Measurements from ENCODE around the gene ELMO1.

Gene ELMO1

GRCh38 chr7:37047260-37047659 lies 401.4 kb downstream of the ELMO1 start:
- Histone ChIP-seq H3K36me3 (ENCODE audit: control insufficient read depth, insufficient read depth, low read length) (no peaks in the 10 kb centered on the region), H2AFZ (no peak overlapping the region), H3K27me3 (ENCODE audit: control insufficient read depth, insufficient read depth, low read length) (no peaks in the 10 kb centered on the region), H3K79me2 (no peaks in the 10 kb centered on the region), H3K9ac (no peak overlapping the region), H3K4me3 (ENCODE audit: low read depth, low read length) (no peak overlapping the region), H3K4me1 (peaks cover 3% of the 10 kb centered on the region), H3K27ac (no peak overlapping the region), H3K4me2 (ENCODE audit: low read length) (no peak overlapping the region), H3K9me3 (ENCODE audit: control insufficient read depth, low read length) (no peaks in the 10 kb centered on the region)
- no peak for TF ChIP-seq CTCF (IDR thresholded peaks at IDR 0.05)

GRCh38 chr7:37046531-37047079 lies 402.1 kb downstream of the ELMO1 start:
- H3K27ac ChIP-seq, result no peak overlapping the region

GRCh38 chr7:37045681-37046179 lies 402.9 kb downstream of the ELMO1 start:
- no peak for TF ChIP-seq CTCF (IDR thresholded peaks at IDR 0.05)
- no peak overlapping the region for H3K27ac ChIP-seq
- no peaks in the 10 kb centered on the region for H3K79me2 ChIP-seq

More at GRCh38 chr7:37046531-37047079, 402.1 kb downstream of the ELMO1 start:
- Histone ChIP-seq H3K9me3 (ENCODE audit: control insufficient read depth, low read length) (no peaks in the 10 kb centered on the region), H3K79me2 (no peaks in the 10 kb centered on the region), H3K4me3 (ENCODE audit: low read depth, low read length) (no peak overlapping the region), H3K4me2 (ENCODE audit: low read length) (no peak overlapping the region), H2AFZ (no peak overlapping the region), H3K36me3 (ENCODE audit: control insufficient read depth, insufficient read depth, low read length) (no peaks in the 10 kb centered on the region), H3K4me1 (peaks cover 3% of the 10 kb centered on the region), H3K9ac (no peak overlapping the region), H3K27me3 (ENCODE audit: control insufficient read depth, insufficient read depth, low read length) (no peaks in the 10 kb centered on the region)
- TF ChIP-seq CTCF (IDR thresholded peaks at IDR 0.05), result no peak

GRCh38 chr7:37041461-37041860 lies 407.2 kb downstream of the ELMO1 start:
- no peaks in the 10 kb centered on the region for H3K36me3 ChIP-seq (ENCODE audit: control insufficient read depth, insufficient read depth, low read length)
- no peaks in the 10 kb centered on the region for H3K4me1 ChIP-seq
- no peaks in the 10 kb centered on the region for H3K27me3 ChIP-seq (ENCODE audit: control insufficient read depth, insufficient read depth, low read length)
- H3K4me2 ChIP-seq (ENCODE audit: low read length), result no peak overlapping the region
- H3K27ac ChIP-seq, result no peak overlapping the region
- H3K9ac ChIP-seq, result no peak overlapping the region
- no peak overlapping the region for H3K4me3 ChIP-seq (ENCODE audit: low read depth, low read length)
- H2AFZ ChIP-seq, result no peak overlapping the region
- no peak for TF ChIP-seq CTCF (IDR thresholded peaks at IDR 0.05)
- H3K79me2 ChIP-seq, result no peaks in the 10 kb centered on the region
- H3K9me3 ChIP-seq (ENCODE audit: control insufficient read depth, low read length), result no peaks in the 10 kb centered on the region

More at GRCh38 chr7:37045681-37046179, 402.9 kb downstream of the ELMO1 start:
- H3K4me3 ChIP-seq (ENCODE audit: low read depth, low read length), result no peak overlapping the region
- H2AFZ ChIP-seq, result no peak overlapping the region
- no peaks in the 10 kb centered on the region for H3K9me3 ChIP-seq (ENCODE audit: control insufficient read depth, low read length)
- H3K27me3 ChIP-seq (ENCODE audit: control insufficient read depth, insufficient read depth, low read length), result no peaks in the 10 kb centered on the region
- H3K9ac ChIP-seq, result no peak overlapping the region
- H3K36me3 ChIP-seq (ENCODE audit: control insufficient read depth, insufficient read depth, low read length), result no peaks in the 10 kb centered on the region
- no peak overlapping the region for H3K4me2 ChIP-seq (ENCODE audit: low read length)
- peaks cover 3% of the 10 kb centered on the region for H3K4me1 ChIP-seq

- Histone ChIP-seq H3K4me2 (ENCODE audit: low read length) (no peak overlapping the region), H3K27me3 (ENCODE audit: control insufficient read depth, insufficient read depth, low read length) (no peaks in the 10 kb centered on the region), H2AFZ (no peak overlapping the region), H3K9ac (no peak overlapping the region), H3K9me3 (ENCODE audit: control insufficient read depth, low read length) (no peaks in the 10 kb centered on the region), H3K79me2 (no peaks in the 10 kb centered on the region), H3K36me3 (ENCODE audit: control insufficient read depth, insufficient read depth, low read length) (no peaks in the 10 kb centered on the region), H3K4me1 (no peaks in the 10 kb centered on the region), H3K4me3 (ENCODE audit: low read depth, low read length) (no peak overlapping the region), H3K27ac (no peak overlapping the region)
- TF ChIP-seq CTCF (IDR thresholded peaks at IDR 0.05), result no peak
These were observed 408.3 kb downstream of the ELMO1 start for GRCh38 chr7:37040330-37040729.
